CD4-positive, alpha-beta memory T cell (primary cell): ENCODE results near the gene DYSF. TPM values are rescaled to one million over a fixed set of nuclear protein-coding genes. Genes with fewer than 3 reads are reported as not detected.

ENCODE experiments used
- CTCF ChIA-PET: fragments of 350-600 bp; sonication (Branson Sonifier 250); formaldehyde crosslinking; loops from one replicate; lab custom pipeline; 2021; ENCODE audit warnings: inconsistent platforms; ENCODE audit not compliant: partially characterized antibody; lab: Charles Lee
- POLR2A ChIA-PET: fragments of 350-600 bp; sonication (Branson Sonifier 250); formaldehyde crosslinking; loops from one replicate; lab custom pipeline; 2021; ENCODE audit not compliant: partially characterized antibody; lab: Charles Lee
- DNase-seq, 5 donors: peaks; one replicate each; pipeline versions ENCODE4 v3.0.0 to v3.0.0-alpha.2; 2020 to 2022; ENCODE audit warnings: mixed read lengths in 1 of 5
- H3K27ac ChIP-seq: one replicate; pipeline ENCODE4 v1.7.0; 2013; ENCODE audit warnings: low read depth, low read length
- H3K27me3 ChIP-seq: 2 replicates; pipeline ENCODE4 v1.7.0; 2013; ENCODE audit warnings: mild to moderate bottlenecking, low read length, moderate library complexity; ENCODE audit not compliant: insufficient read depth
- H3K36me3 ChIP-seq: 2 replicates; pipeline ENCODE4 v1.7.0; 2013; ENCODE audit warnings: mild to moderate bottlenecking, low read length, moderate library complexity; ENCODE audit not compliant: insufficient read depth
- H3K4me1 ChIP-seq: 2 replicates; pipeline ENCODE4 v1.7.0; 2013; ENCODE audit warnings: mild to moderate bottlenecking, low read length, moderate library complexity; ENCODE audit not compliant: insufficient read depth
- H3K4me3 ChIP-seq, 2 donors: one replicate each; pipeline ENCODE4 v1.7.0; 2013; ENCODE audit warnings: low read length in 2 of 2, mild to moderate bottlenecking in 1 of 2
- H3K9me3 ChIP-seq, 2 donors: one replicate each; pipeline ENCODE4 v1.7.0; 2013; ENCODE audit warnings: low read length in 2 of 2, control low read depth in 1 of 2; ENCODE audit not compliant: control insufficient read depth in 1 of 2
- H3K27ac Mint-ChIP-seq, 7 donors: one replicate each; pipeline ENCODE4 v1.8.0; 2020 to 2021; ENCODE audit warnings: mixed read lengths in 7 of 7, mild to moderate bottlenecking in 6 of 7, inconsistent platforms in 3 of 7, moderate library complexity in 3 of 7
- H3K27me3 Mint-ChIP-seq, 2 donors: one replicate each; pipeline ENCODE4 v1.8.0; 2020 to 2021; ENCODE audit warnings: mixed read lengths in 2 of 2
- H3K36me3 Mint-ChIP-seq, 2 donors: one replicate each; pipeline ENCODE4 v1.8.0; 2020 to 2021; ENCODE audit warnings: mixed read lengths in 2 of 2, inconsistent platforms in 1 of 2, mild to moderate bottlenecking in 1 of 2
- H3K4me1 Mint-ChIP-seq, 4 donors: one replicate each; pipeline ENCODE4 v1.8.0; 2020 to 2021; ENCODE audit warnings: mixed read lengths in 4 of 4, mild to moderate bottlenecking in 1 of 4
- H3K4me3 Mint-ChIP-seq, 8 donors: one replicate each; pipeline ENCODE4 v1.8.0; 2020 to 2021; ENCODE audit warnings: mixed read lengths in 8 of 8, mild to moderate bottlenecking in 7 of 8, moderate library complexity in 6 of 8, inconsistent platforms in 3 of 8
- H3K9me3 Mint-ChIP-seq, 8 donors: one replicate each; pipeline ENCODE4 v1.8.0; 2020 to 2021; ENCODE audit warnings: mixed read lengths in 8 of 8, mild to moderate bottlenecking in 5 of 8, inconsistent platforms in 3 of 8, moderate library complexity in 1 of 8
- intact Hi-C: fragments of 100-400 bp; cut with micrococcal nuclease; formaldehyde crosslinking; loops from one replicate; pipeline ENCODE4 v1.15.1; 2023
- polyA plus RNA-seq, 2 donors: library from polyadenylated mRNA; unstranded; fragments of 300-500 nt; fragmentation: Illumina TruSeq; gene quantifications; one replicate each; pipeline ENCODE4 v1.2.3, GENCODE V29; 2021
- total RNA-seq, 2 experiments: library from RNA; stranded (reverse); gene quantifications; one replicate each; pipeline ENCODE4 v1.2.3, GENCODE V29; 2021

DYSF gene
- total and polyA plus RNA-seq, 4 experiments from 2014 or later, result 0.28 to 0.49 TPM; not detected in 2

DNA sequence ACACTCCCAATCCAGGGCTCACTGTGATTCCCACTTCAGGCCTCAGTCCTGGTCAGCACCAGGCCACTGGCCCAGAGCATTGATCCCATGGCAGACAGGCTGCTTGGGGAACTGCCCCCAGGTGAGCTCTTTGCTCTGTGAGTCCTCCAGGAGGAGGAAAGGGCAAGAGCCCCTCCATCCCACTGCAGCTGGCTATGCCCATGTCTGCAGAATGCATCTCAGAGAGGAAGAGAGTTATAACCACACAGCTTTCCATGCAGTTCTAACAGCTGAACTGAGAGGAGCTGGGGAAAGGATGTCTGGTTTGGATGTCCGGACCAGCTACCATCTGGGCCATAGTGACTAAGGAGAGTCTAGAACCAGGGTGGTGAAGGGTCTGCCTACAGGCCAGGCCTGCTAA, 230.3 kb downstream of the DYSF start:
- POLR2A ChIA-PET, result no interaction called here
- no peak overlapping the region for H3K27ac Mint-ChIP-seq

DNA sequence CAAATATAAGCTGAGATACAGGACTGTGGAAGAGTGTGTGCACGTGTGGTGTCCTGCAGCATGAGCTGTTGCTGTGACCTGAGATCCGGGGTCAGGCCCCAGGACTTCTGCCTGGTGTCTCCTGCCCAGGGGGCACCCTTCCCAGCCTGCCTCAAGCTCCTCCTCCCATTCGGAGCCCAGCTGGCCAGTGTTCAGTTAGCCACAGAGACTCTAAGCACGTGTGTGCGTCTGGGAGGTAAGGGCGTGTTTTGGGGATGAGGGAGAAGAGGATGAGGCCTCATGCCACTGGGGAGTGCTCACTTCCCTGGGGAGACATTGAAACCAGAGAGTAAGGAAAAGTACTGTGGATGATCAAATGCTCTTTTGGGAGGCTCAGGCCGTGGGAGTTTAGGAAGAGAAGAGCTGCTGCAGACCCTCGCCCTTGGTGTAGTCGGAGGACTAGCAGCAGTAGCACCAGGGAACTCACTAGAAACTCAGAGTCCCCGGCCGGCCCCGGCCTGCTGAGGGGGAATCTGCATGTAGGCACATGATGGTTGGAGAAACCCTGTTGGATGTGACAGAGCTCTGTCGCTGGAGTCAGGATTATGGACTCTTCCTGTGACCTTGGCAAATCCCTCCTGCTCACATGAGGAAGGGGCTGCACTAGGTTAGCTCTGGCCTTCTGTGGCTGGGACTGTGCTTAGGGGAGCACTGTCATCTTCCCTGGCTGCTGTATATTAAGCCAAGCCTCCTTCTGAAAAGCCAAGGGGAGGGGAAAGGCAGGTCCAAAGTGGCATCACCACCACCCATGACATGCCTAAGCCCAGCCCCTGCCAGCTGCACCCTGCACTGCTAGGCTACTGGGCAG, 231.1 kb downstream of the DYSF start:
- Histone ChIP-seq H3K27me3 (no peaks in the 10 kb centered on the region), H3K9me3 (no peaks in the 10 kb centered on the region), H3K36me3 (no peaks in the 10 kb centered on the region), H3K4me3 (no peak overlapping the region), H3K4me1 (no peaks in the 10 kb centered on the region), H3K27ac (no peak overlapping the region)
- H3K9me3 Mint-ChIP-seq, result peaks cover 0 to 2% (median 0%) of the 10 kb centered on the region in 8 donors
- no peak overlapping the region for H3K4me3 Mint-ChIP-seq
- ChIA-PET CTCF (no interaction called here), POLR2A (no interaction called here)
- H3K27ac Mint-ChIP-seq, result no peak overlapping the region
- peaks cover 0 to 2% of the 10 kb centered on the region in 2 donors for H3K27me3 Mint-ChIP-seq
- H3K4me1 Mint-ChIP-seq, result no peaks in the 10 kb centered on the region
- no peaks in the 10 kb centered on the region for H3K36me3 Mint-ChIP-seq
- intact Hi-C loops, result no loop called here
- DNase-seq, result peak in 1 of 5 donors; percentile 19

More for the DNA sequence above, 230.3 kb downstream of the DYSF start:
- H3K9me3 ChIP-seq, result no peaks in the 10 kb centered on the region
- H3K9me3 Mint-ChIP-seq, result peaks cover 0 to 1% (median 0%) of the 10 kb centered on the region in 8 donors
- H3K36me3 Mint-ChIP-seq, result no peaks in the 10 kb centered on the region
- no peaks in the 10 kb centered on the region for H3K4me1 Mint-ChIP-seq
- H3K4me3 ChIP-seq, result no peak overlapping the region
- H3K27me3 ChIP-seq, result no peaks in the 10 kb centered on the region
- H3K27ac ChIP-seq, result no peak overlapping the region
- no peak overlapping the region for H3K4me3 Mint-ChIP-seq
- CTCF ChIA-PET, result no interaction called here
- intact Hi-C loops, result no loop called here
- peaks cover 0 to 2% of the 10 kb centered on the region in 2 donors for H3K27me3 Mint-ChIP-seq
- no peak for DNase-seq
- H3K4me1 ChIP-seq, result no peaks in the 10 kb centered on the region
- H3K36me3 ChIP-seq, result no peaks in the 10 kb centered on the region

DNA sequence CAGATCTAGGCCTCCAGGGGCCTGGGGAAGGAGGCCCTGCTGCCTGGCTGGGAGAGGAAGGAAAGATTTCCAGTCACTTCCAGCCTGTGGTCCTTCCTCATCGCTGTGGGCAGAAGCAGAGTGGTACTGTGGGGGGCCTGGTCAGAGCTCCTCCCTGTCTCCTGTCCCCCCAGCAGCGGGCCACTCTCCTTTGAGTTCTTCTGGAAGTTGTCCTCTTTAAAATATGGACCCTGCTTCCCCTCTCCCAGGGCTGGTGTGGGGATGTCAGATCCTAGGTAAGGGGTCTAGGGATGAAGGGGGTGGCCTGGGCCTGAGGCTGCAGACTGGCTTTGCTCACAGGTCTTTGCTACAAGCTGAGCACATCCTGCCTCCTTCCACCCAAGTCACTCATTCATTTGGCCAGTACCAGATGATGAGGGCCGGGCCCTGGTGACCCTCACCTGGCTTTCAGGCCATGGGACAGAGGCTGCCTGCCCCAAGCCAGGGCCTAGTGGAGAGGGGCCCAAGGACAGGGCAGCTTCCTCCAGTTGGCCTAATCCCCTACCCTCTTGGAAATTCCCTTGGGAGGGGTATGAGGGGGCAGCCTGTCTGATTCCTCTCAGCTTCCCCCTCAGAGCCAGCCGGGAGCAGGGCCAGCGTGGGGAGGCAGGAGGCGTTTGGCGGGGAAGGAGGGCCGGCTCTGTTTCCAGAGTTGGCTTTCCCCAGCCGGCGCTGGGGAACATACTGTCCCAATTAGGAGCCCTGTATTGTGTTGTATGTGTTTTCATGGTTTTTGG, 231.9 kb downstream of the DYSF start:
- ChIA-PET POLR2A (no interaction called here), CTCF (no interaction called here)
- Mint-ChIP-seq H3K36me3 (no peaks in the 10 kb centered on the region), H3K4me1 (no peaks in the 10 kb centered on the region), H3K27ac (no peak overlapping the region), H3K4me3 (no peak overlapping the region), H3K9me3 (peaks cover 0 to 2% (median 0%) of the 10 kb centered on the region in 8 donors), H3K27me3 (peaks cover 0 to 2% of the 10 kb centered on the region in 2 donors)
- Histone ChIP-seq H3K36me3 (no peaks in the 10 kb centered on the region), H3K9me3 (no peaks in the 10 kb centered on the region), H3K27me3 (no peaks in the 10 kb centered on the region), H3K4me3 (no peak overlapping the region), H3K4me1 (no peaks in the 10 kb centered on the region), H3K27ac (no peak overlapping the region)
- intact Hi-C loops, result no loop called here
- DNase-seq, result no peak

DNA sequence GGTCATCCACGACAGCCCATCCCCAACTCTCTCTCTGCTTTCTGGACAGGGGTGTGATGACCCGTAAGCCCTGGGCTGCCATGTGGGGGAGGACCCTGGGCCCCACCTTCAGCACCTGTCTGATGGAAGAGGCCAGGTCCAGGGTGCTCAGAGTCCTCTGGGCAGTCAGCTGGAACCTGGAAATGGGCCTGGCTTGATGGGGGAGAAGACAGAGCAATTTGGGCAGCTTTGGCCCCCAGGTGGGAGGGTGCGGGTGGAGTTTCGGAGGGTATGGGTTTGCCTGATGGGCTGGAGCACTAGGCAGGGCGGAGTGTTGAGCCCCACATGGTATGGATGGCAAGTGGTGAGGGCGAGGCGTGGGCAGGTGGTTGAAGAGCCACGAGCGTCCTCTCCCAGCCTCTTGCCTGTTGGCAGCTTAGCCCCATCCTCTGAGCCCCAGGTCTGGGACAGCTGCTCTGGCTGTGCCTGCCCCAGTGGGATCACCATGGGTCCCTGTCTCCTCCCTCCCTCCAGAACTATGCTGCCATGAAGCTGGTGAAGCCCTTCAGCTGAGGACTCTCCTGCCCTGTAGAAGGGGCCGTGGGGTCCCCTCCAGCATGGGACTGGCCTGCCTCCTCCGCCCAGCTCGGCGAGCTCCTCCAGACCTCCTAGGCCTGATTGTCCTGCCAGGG, 232.7 kb downstream of the DYSF start:
- Histone ChIP-seq H3K27me3 (no peaks in the 10 kb centered on the region), H3K27ac (no peak overlapping the region), H3K4me1 (no peaks in the 10 kb centered on the region), H3K9me3 (no peaks in the 10 kb centered on the region), H3K4me3 (no peak overlapping the region), H3K36me3 (no peaks in the 10 kb centered on the region)
- Mint-ChIP-seq H3K9me3 (peaks cover 0 to 3% (median 0%) of the 10 kb centered on the region in 8 donors), H3K27me3 (peaks cover 0 to 2% of the 10 kb centered on the region in 2 donors), H3K4me3 (no peak overlapping the region), H3K27ac (no peak overlapping the region), H3K4me1 (no peaks in the 10 kb centered on the region), H3K36me3 (no peaks in the 10 kb centered on the region)
- DNase-seq, result peak in 1 of 5 donors; percentile 12
- CTCF ChIA-PET, result no interaction called here
- intact Hi-C loops, result no loop called here
- POLR2A ChIA-PET, result no interaction called here

DNA sequence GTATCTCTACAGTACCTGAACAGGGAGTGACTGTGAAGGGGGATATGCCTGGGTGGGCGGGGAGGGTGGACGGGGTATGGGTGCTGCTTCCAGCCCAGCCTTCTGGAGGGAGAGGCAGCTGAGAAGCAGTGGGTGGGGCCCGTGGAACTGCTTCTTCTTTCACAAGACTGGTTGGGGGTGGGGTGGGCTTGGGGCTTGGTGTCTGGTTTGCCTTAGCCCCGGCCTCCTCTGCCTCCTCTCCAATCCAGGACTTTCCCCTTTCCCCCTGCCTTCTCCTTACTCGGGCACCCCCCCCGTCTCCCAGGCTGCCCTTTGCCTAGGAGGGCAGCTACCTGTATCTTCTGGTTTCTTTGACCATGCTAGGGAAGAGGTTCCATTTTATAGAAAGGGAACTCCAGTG, 233.4 kb downstream of the DYSF start:
- no peaks in the 10 kb centered on the region for H3K36me3 ChIP-seq
- no peaks in the 10 kb centered on the region for H3K4me1 Mint-ChIP-seq
- no peak overlapping the region for H3K4me3 Mint-ChIP-seq
- CTCF ChIA-PET, result no interaction called here
- H3K9me3 Mint-ChIP-seq, result peaks cover 0 to 3% (median 0%) of the 10 kb centered on the region in 8 donors
- no peak overlapping the region for H3K4me3 ChIP-seq
- H3K36me3 Mint-ChIP-seq, result no peaks in the 10 kb centered on the region
- intact Hi-C loops, result no loop called here
- peaks cover 0 to 2% of the 10 kb centered on the region in 2 donors for H3K27me3 Mint-ChIP-seq
- H3K4me1 ChIP-seq, result no peaks in the 10 kb centered on the region
- H3K27ac Mint-ChIP-seq, result no peak overlapping the region
- no peaks in the 10 kb centered on the region for H3K9me3 ChIP-seq
- DNase-seq, result peak in 1 of 5 donors; percentile 9
- no peaks in the 10 kb centered on the region for H3K27me3 ChIP-seq
- POLR2A ChIA-PET, result no interaction called here
- H3K27ac ChIP-seq, result no peak overlapping the region

DNA sequence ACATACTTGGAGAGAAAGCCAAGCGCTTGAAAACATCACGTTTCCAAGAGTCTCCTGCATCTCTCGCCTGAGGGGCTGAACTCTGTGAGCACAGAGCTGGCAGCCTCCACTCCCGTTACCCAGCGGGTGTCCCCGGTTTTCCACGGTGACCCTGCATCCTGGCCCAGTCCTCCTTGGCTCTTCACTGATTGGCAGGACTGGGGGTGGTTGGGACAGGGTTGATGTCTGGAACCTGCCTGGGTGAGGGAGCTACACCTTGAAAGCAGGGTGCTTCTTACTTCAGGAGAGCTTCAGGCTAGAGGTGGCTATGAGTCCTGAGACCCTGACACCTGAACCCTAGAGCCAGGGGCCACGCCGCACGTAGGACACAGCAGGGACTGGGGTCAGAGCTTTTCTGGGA, 234.1 kb downstream of the DYSF start:
- ChIA-PET CTCF (no interaction called here), POLR2A (no interaction called here)
- Mint-ChIP-seq H3K27me3 (peaks cover 0 to 2% of the 10 kb centered on the region in 2 donors), H3K27ac (peak overlapping the region in 1 of 7 donors; percentile 48), H3K4me3 (peak overlapping the region in 1 of 8 donors; percentile 49), H3K36me3 (no peaks in the 10 kb centered on the region), H3K9me3 (peaks cover 0 to 3% (median 0%) of the 10 kb centered on the region in 8 donors), H3K4me1 (no peaks in the 10 kb centered on the region)
- intact Hi-C loops, result no loop called here
- Histone ChIP-seq H3K9me3 (no peaks in the 10 kb centered on the region), H3K27ac (no peak overlapping the region), H3K27me3 (no peaks in the 10 kb centered on the region), H3K4me3 (no peak overlapping the region), H3K4me1 (no peaks in the 10 kb centered on the region), H3K36me3 (no peaks in the 10 kb centered on the region)
- DNase-seq, result peak in 1 of 5 donors; percentile 33

DNA sequence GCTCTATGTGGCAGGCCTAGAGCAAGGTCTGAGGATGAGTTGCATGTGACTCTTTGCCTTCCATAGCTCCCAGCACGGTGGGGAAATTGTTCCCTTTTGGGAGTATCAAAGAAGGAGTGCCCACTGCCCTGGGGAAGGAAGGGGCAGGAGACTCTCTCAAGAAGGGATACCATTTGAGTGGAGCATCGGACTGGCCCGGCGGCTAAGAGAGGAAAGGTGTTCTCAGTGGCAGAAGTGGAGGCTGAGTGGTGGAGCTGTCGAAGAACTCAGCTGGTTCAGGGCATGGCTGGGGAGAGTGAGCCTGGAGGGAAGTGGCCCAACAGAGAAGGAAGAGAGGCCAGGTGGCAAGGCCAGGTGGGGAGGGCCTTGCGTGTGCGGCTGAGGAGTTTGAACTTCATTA, 235.2 kb downstream of the DYSF start:
- H3K4me3 ChIP-seq, result no peak overlapping the region
- no peaks in the 10 kb centered on the region for H3K4me1 ChIP-seq
- no peaks in the 10 kb centered on the region for H3K36me3 Mint-ChIP-seq
- POLR2A ChIA-PET, result no interaction called here
- no peak overlapping the region for H3K27ac Mint-ChIP-seq
- no peaks in the 10 kb centered on the region for H3K4me1 Mint-ChIP-seq
- intact Hi-C loops, result no loop called here
- DNase-seq, result peak in 1 of 5 donors; percentile 15
- H3K27ac ChIP-seq, result no peak overlapping the region
- no peaks in the 10 kb centered on the region for H3K27me3 ChIP-seq
- no peak overlapping the region for H3K4me3 Mint-ChIP-seq
- no peaks in the 10 kb centered on the region for H3K36me3 ChIP-seq
- H3K9me3 Mint-ChIP-seq, result peaks cover 0 to 3% (median 0%) of the 10 kb centered on the region in 8 donors
- no peaks in the 10 kb centered on the region for H3K9me3 ChIP-seq
- no peaks in the 10 kb centered on the region for H3K27me3 Mint-ChIP-seq
- CTCF ChIA-PET, result no interaction called here
